Trophoblast cell (in vitro differentiated cells and primary cell): ENCODE measurements around the gene VANGL1.

Experiments
- DNase-seq, 2 donors: peaks; one replicate each; pipeline ENCODE4 v3.0.0-alpha.2; 2016
- H2AFZ ChIP-seq: 2 replicates; pipeline ENCODE4 v1.6.1; 2013; ENCODE audit warnings: low read length, moderate library complexity, mild to moderate bottlenecking; ENCODE audit not compliant: insufficient read depth, poor library complexity
- H2AK5ac ChIP-seq: 2 replicates; pipeline ENCODE4 v1.6.1; 2013; ENCODE audit warnings: mild to moderate bottlenecking, low read length
- H2BK120ac ChIP-seq: 2 replicates; pipeline ENCODE4 v1.6.1; 2013; ENCODE audit warnings: low read length, mild to moderate bottlenecking, moderate library complexity; ENCODE audit not compliant: insufficient read depth, poor library complexity
- H2BK12ac ChIP-seq: 2 replicates; pipeline ENCODE4 v1.6.1; 2013; ENCODE audit warnings: mild to moderate bottlenecking, low read length, moderate library complexity
- H2BK5ac ChIP-seq: 2 replicates; pipeline ENCODE4 v1.6.1; 2013; ENCODE audit warnings: low read length, low read depth, moderate library complexity, mild to moderate bottlenecking; ENCODE audit not compliant: poor library complexity
- H3K14ac ChIP-seq: 2 replicates; pipeline ENCODE4 v1.6.1; 2013; ENCODE audit warnings: mild to moderate bottlenecking, low read length
- H3K18ac ChIP-seq: 2 replicates; pipeline ENCODE4 v1.6.1; 2013; ENCODE audit warnings: mild to moderate bottlenecking, low read length
- H3K23ac ChIP-seq: 2 replicates; pipeline ENCODE4 v1.6.1; 2013; ENCODE audit warnings: low read length
- H3K27ac ChIP-seq: 2 replicates; pipeline ENCODE4 v1.5.1; 2013; ENCODE audit warnings: low read depth, mild to moderate bottlenecking, inconsistent platforms, low read length, moderate library complexity
- H3K27me3 ChIP-seq: 2 replicates; pipeline ENCODE4 v1.6.1; 2013; ENCODE audit warnings: inconsistent platforms, mild to moderate bottlenecking, low read length, moderate library complexity; ENCODE audit not compliant: insufficient read depth
- H3K36me3 ChIP-seq, 2 experiments: 1 replicate in 1 of 2; 2 replicates in 1 of 2; pipeline ENCODE4 v1.6.1; 2013; ENCODE audit warnings: low read length in 2 of 2, mild to moderate bottlenecking in 2 of 2, moderate library complexity in 1 of 2; ENCODE audit not compliant: insufficient read depth in 2 of 2, control insufficient read depth in 1 of 2
- H3K4ac ChIP-seq: 2 replicates; pipeline ENCODE4 v1.6.1; 2013; ENCODE audit warnings: low read depth, mild to moderate bottlenecking, low read length, moderate library complexity
- H3K4me1 ChIP-seq, 2 experiments: 1 replicate in 1 of 2; 2 replicates in 1 of 2; pipeline ENCODE4 v1.6.1; 2013; ENCODE audit warnings: low read length in 2 of 2, mild to moderate bottlenecking in 2 of 2, moderate library complexity in 1 of 2; ENCODE audit not compliant: insufficient read depth in 2 of 2, control insufficient read depth in 1 of 2
- H3K4me2 ChIP-seq: 2 replicates; pipeline ENCODE4 v1.6.1; 2013; ENCODE audit warnings: inconsistent platforms, mild to moderate bottlenecking, low read length, moderate library complexity
- H3K4me3 ChIP-seq: 2 replicates; pipeline ENCODE4 v1.5.1; 2013; ENCODE audit warnings: mild to moderate bottlenecking, low read depth, low read length, inconsistent platforms
- H3K79me1 ChIP-seq: one replicate; pipeline ENCODE4 v1.6.1; 2013; ENCODE audit warnings: low read length
- H3K79me2 ChIP-seq: 2 replicates; pipeline ENCODE4 v1.6.1; 2013; ENCODE audit warnings: low read length, mild to moderate bottlenecking; ENCODE audit not compliant: control insufficient read depth, insufficient read depth, poor library complexity
- H3K9ac ChIP-seq: 2 replicates; pipeline ENCODE4 v1.6.1; 2013; ENCODE audit warnings: mild to moderate bottlenecking, low read length
- H3K9me3 ChIP-seq: 2 replicates; pipeline ENCODE4 v1.6.1; 2013; ENCODE audit warnings: low read depth, mild to moderate bottlenecking, control low read depth, inconsistent platforms, low read length; ENCODE audit not compliant: insufficient read depth
- H4K12ac ChIP-seq: 2 replicates; pipeline ENCODE4 v1.6.1; 2013; ENCODE audit warnings: low read depth, mild to moderate bottlenecking, low read length, moderate library complexity
- H4K8ac ChIP-seq: 2 replicates; pipeline ENCODE4 v1.6.1; 2013; ENCODE audit warnings: low read depth, mild to moderate bottlenecking, low read length, moderate library complexity
- H4K91ac ChIP-seq: one replicate; pipeline ENCODE4 v1.6.1; 2013; ENCODE audit warnings: low read depth, mild to moderate bottlenecking, low read length, moderate library complexity
- WGBS: extraction: QIAGEN DNeasy Blood & Tissue Kit; methylation state at CpG from one replicate; pipeline ENCODE4 v1.1.7; 2013; ENCODE audit warnings: missing lambda C conversion rate; ENCODE audit not compliant: insufficient read length, insufficient coverage; ENCODE audit errors: extremely low coverage; 5-methylcytosine and 5-hydroxymethylcytosine counted together

The VANGL1 gene

DNA sequence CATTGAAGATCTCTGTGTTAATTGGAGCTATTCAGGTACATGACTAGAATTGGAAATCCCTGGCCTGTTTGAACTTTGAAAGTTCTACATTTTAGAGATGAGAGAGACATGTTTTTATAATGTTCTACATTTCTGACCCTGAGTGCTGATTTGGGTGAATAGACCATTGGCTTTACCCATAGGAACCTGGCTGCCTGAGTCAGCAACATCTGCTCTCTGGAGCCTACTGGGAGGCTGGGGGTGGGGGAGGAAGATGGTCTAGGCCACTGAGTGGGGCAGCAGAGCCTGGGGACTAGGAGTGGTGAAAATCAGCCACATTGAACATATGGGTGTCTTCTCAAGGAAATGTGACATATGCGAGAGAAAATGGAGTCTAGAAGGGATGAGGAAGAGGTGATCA, 1.4 kb upstream of the VANGL1 start:
- no peak overlapping the region for H3K4me2 ChIP-seq
- H3K4ac ChIP-seq, result no peak overlapping the region
- H2AK5ac ChIP-seq, result no peak overlapping the region
- H4K8ac ChIP-seq, result no peak overlapping the region
- no peak for DNase-seq
- H4K91ac ChIP-seq, result no peak overlapping the region
- H4K12ac ChIP-seq, result no peak overlapping the region
- H2BK120ac ChIP-seq, result no peak overlapping the region
- H2BK5ac ChIP-seq, result no peak overlapping the region
- H3K9me3 ChIP-seq, result peaks cover 12% of the 10 kb centered on the region
- peaks cover 9% of the 10 kb centered on the region for H3K79me1 ChIP-seq
- H3K9ac ChIP-seq, result no peak overlapping the region
- H2BK12ac ChIP-seq, result no peak overlapping the region
- no peak overlapping the region for H3K14ac ChIP-seq
- no peak overlapping the region for H2AFZ ChIP-seq
- H3K27ac ChIP-seq, result no peak overlapping the region
- no peak overlapping the region for H3K18ac ChIP-seq
- H3K4me3 ChIP-seq, result no peak overlapping the region
- H3K4me1 ChIP-seq, result peaks cover 0 to 3% of the 10 kb centered on the region in 2 experiments
- H3K36me3 ChIP-seq, result no peaks in the 10 kb centered on the region
- H3K79me2 ChIP-seq, result peaks cover 8% of the 10 kb centered on the region
- no CpG with 5 or more reads among the region's 1 CpG for WGBS
- H3K27me3 ChIP-seq, result no peaks in the 10 kb centered on the region
- no peak overlapping the region for H3K23ac ChIP-seq

DNA sequence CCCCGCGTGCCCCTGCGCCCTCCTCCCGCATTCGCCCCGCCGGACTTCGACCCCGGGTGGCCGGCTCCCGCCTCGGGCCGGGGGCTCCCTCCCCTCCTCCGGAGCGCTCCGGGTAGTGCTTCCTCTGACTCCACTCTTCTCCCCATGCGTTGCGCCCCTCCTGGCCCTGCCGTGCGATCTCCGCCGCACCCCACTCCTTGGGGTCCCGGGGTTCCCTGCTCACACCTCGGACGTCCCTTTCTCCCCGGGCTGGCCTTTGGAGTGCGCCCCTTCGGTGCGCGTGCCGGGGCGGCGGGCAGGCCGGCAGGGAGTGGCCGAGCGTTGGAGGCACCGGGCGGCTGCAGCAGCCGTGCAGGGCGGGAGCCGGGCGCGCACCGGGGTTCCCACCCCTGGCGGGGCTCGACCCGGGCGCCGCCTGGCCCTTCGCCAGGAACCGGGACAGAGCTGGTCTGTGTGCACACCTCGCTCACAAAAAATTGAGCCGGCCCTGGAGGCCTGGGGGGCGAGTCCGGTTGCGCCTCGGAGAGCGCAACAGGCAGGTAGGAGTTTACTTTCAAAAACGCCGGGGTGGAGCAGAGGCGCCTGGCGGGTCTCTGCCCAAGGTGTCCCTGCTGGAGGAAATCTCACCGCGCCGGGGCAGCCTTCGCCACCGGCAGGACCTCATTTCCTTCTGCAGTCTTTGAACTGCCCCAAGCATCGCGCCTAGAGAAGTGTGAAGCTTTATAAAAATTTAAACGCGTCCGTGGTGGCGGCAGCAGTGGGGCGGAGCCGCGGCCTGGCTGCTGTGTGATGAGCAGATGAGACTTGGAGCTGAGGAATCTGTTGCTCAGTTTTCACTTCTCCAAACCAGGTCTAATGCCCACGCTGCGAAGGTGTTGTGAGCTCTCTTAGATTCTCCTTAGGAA, 650 bp downstream of the VANGL1 start:
- Histone ChIP-seq H3K79me2 (peaks cover 9% of the 10 kb centered on the region), H3K79me1 (peaks cover 9% of the 10 kb centered on the region), H3K4me3 (peak overlapping the region; percentile 91), H3K9me3 (peaks cover 12% of the 10 kb centered on the region), H4K12ac (peak overlapping the region; percentile 21), H4K8ac (peak overlapping the region; percentile 88), H3K23ac (no peak overlapping the region), H3K4me1 (peaks cover 0 to 8% of the 10 kb centered on the region in 2 experiments), H2AK5ac (peak overlapping the region; percentile 13), H3K9ac (peak overlapping the region; percentile 87), H4K91ac (peak overlapping the region; percentile 87), H3K14ac (peak overlapping the region; percentile 66), H2BK120ac (peak overlapping the region; percentile 76), H3K4me2 (peak overlapping the region; percentile 79), H2BK5ac (peak overlapping the region; percentile 59), H3K27ac (peak overlapping the region; percentile 48), H3K27me3 (no peaks in the 10 kb centered on the region), H2AFZ (peak overlapping the region; percentile 42), H3K36me3 (no peaks in the 10 kb centered on the region), H3K18ac (peak overlapping the region; percentile 67), H2BK12ac (no peak overlapping the region), H3K4ac (peak overlapping the region; percentile 57)
- DNase-seq, result peak; percentile 44 to 74
- no CpG with 5 or more reads among the region's 78 CpGs for WGBS

DNA sequence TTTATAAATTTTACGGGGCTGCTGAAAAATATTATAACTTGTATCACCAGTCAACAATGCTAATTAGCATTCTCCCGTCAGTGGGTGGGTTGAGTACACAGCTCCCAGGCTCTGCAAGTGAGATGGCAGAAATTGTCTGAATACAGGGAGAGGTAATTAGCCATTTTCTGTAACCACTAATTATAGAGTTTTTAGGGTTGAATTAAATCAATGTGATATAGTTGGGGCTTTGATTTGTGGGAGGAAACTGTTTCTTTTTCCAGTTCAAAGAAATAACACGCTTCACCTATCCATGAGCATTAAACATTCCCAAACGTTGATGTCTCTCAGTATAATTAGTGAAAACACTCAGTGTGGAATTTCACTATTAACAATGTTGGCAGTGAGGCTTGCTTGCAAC, 1.5 kb downstream of the VANGL1 start:
- Histone ChIP-seq H3K27ac (no peak overlapping the region), H3K4me1 (peaks cover 0 to 11% of the 10 kb centered on the region in 2 experiments), H4K91ac (no peak overlapping the region), H2AFZ (no peak overlapping the region), H2BK12ac (no peak overlapping the region), H2AK5ac (no peak overlapping the region), H3K9ac (no peak overlapping the region), H2BK120ac (no peak overlapping the region), H2BK5ac (no peak overlapping the region), H4K8ac (no peak overlapping the region), H3K4me2 (peak overlapping the region; percentile 79), H3K14ac (no peak overlapping the region), H3K79me2 (peaks cover 11% of the 10 kb centered on the region), H3K4me3 (no peak overlapping the region), H3K23ac (no peak overlapping the region), H3K79me1 (peaks cover 9% of the 10 kb centered on the region), H3K18ac (no peak overlapping the region), H3K27me3 (no peaks in the 10 kb centered on the region), H3K36me3 (no peaks in the 10 kb centered on the region), H3K4ac (no peak overlapping the region), H3K9me3 (peaks cover 12% of the 10 kb centered on the region), H4K12ac (no peak overlapping the region)
- no CpG with 5 or more reads among the region's 4 CpGs for WGBS
- no peak for DNase-seq

DNA sequence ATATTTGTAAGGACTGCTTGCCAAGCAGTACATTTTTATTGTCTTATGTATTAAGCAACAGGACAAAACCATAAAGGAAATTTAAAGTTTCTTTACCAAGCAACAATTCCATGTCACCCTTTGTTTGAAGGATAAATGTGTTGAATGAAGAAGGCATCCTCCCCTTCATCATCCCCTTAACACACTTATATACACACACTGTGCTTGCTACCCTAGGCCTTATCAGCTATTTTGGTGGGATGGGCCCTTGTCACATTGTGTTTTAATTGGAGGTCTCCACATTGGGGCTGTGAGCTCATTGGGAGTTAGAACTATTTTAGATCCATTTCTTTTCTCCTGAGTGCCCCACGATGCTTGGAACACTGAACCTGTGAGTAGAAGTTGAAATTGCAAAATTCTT, 1.9 kb downstream of the VANGL1 start:
- Histone ChIP-seq H3K9ac (no peak overlapping the region), H3K18ac (no peak overlapping the region), H2AFZ (no peak overlapping the region), H3K79me1 (peaks cover 9% of the 10 kb centered on the region), H3K27ac (no peak overlapping the region), H2BK12ac (no peak overlapping the region), H3K4me1 (peaks cover 2 to 16% of the 10 kb centered on the region in 2 experiments), H3K36me3 (no peaks in the 10 kb centered on the region), H3K23ac (no peak overlapping the region), H3K79me2 (peaks cover 11% of the 10 kb centered on the region), H4K12ac (no peak overlapping the region), H3K14ac (no peak overlapping the region), H2BK120ac (no peak overlapping the region), H4K8ac (no peak overlapping the region), H3K27me3 (no peaks in the 10 kb centered on the region), H2BK5ac (no peak overlapping the region), H3K9me3 (peaks cover 11% of the 10 kb centered on the region), H3K4me3 (no peak overlapping the region), H4K91ac (no peak overlapping the region), H2AK5ac (no peak overlapping the region), H3K4me2 (no peak overlapping the region), H3K4ac (peak overlapping the region; percentile 5)
- no CpG with 5 or more reads among the region's 1 CpG for WGBS
- DNase-seq, result no peak
